DMS153 (cell line): ENCODE data around the gene DEK.

Source experiments
- DNase-seq: peaks from one replicate; lab custom pipeline; 2025; lab: John Stamatoyannopoulos, UW

DEK gene

DNA sequence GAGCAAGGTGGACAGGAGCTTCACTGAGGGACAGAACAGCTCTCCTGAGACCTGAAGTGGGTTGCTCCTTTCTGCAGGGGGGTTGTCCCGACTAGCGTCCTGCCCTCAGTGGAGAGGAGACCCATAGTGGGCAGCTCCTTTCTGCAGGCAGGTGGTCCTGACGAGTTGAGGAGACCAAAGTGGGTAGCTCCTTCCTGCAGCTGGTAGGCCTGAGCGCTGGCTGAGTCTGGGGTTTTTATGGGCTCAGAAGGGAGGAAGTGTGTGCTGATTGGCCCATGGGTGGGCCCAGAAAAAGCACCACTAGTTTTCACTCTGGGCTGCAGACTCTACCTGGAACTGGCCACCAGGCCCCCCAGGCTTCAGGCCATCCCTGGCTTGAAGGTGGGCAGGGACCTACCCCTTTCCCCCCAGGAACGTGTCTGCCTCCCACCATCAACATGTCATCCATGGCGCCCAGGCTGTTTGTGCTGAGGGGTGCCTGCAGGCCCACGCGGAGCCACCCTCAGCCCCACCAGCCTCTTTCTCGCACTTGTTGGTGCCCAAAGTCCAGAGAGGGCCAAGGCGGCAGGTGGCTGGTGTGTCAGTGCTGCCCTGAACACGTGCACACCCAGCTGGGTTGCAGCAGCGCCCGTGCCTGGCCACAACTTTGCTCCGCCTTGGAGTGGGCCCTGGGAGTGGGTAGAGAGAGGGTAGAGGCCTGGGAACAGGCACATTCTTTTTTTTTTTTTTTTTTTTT lies 1.6 kb upstream of the DEK start:
- DNase-seq = no peak

DNA sequence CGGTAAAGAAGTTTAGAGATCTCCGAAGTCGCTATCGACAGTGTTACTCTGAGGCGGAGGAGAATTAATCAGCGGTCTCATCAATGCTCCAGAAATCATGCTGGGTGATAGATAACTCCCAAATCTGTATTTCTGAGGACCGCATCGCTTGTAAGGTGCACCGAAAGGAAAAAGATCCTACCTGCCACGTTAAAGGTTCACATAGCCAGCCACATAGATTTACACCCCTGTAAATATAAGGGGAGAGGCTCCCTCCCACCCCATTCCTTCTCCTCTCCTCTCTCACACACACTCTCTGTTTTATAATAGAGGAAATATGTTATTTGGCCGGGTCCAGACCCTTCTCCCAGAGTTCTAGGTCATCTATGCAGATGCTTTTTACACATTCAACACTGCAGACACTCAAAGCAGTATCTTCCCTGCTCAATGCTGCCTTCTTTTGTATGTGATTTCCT lies 620 bp upstream of the DEK start:
- no peak for DNase-seq

DNA sequence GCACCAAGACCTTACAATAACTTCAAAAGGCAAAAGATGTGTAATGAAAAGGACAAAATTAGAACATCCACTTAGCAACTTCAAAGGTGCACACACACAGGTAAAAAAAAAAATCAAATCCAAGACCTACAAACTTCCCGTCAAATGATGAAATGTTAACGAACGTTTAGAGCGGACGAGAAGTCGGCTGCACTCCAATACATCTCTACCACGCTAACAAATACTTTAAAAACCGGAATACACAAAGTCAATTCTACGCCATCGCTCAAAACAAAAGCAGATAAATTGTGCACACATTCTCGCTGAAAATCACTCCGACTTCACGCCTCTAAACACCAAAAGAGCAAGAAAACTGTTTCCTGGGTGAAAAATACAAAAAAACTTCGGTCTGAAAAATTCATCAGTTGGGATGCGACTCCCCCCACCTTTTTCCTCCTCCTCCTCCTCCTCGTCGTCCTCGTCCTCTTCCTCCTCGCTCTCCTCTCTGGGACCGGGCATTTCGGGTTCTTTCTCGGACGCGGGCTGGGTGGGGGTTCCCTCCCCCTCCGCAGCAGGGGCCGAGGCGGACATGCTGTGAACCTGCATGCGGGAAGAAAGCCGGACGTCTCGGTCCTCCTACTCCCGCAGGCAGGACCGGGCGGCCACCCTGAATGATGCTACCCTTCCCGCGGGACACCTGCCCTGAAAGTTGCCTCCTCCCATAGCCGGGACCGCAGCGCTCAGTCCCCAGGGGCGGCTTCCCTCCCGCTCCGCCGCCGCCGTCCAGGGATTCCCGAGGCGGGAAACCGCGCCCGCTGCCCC lies 712 bp downstream of the DEK start:
- DNase-seq = no peak

DNA sequence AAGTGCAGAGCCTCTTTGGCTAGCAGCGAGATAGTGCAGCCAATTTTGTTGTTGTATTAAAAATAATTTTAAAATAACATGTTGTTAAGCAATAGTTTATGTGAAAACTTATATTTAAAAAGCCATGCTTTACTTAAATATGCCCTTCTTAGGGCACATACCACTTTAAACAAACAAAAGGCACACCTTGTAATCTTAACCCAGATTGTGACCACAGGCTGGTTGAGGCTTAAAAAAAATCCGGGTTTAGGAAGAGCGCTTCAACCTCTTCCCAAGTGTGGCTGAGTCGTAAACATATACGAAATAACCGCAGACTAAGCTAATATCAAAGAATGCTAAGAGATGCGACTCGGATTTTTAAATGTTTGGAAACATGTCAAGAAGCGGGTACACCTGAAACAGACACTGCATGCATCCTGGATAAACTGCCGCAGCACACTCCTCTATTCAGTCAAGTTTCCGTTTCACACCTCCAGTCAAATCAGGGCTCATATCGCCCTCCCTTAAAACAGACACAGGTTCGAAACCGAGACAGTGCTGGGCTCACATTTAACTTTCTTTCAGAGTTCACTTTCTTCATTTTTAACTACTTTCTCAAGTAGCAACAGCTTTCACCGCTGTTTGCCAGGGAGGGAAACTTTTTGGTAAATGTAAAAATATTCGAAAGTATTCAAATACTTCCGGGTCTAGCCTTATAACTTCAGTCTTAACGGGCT lies 1.5 kb downstream of the DEK start:
- DNase-seq = no peak

DNA sequence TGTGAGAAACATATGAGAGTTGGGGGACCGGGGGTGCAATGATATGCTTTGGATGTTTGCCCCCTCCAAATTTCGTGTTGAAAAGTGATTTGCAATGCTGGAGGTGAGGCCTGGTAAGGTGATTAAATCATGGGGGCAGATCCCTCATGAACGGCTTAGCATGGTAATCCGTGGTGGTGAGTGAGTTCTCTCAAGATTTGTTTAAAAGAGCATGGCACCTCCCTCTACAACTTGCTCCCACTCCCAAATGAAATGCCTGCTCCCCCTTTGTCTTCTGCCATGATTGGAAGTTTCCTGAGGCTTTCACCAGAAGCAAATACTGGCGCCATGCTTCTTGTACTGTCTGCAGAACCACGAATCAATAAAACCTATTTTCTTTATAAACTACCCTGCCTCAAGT lies 2.5 kb downstream of the DEK start:
- no peak for DNase-seq

DNA sequence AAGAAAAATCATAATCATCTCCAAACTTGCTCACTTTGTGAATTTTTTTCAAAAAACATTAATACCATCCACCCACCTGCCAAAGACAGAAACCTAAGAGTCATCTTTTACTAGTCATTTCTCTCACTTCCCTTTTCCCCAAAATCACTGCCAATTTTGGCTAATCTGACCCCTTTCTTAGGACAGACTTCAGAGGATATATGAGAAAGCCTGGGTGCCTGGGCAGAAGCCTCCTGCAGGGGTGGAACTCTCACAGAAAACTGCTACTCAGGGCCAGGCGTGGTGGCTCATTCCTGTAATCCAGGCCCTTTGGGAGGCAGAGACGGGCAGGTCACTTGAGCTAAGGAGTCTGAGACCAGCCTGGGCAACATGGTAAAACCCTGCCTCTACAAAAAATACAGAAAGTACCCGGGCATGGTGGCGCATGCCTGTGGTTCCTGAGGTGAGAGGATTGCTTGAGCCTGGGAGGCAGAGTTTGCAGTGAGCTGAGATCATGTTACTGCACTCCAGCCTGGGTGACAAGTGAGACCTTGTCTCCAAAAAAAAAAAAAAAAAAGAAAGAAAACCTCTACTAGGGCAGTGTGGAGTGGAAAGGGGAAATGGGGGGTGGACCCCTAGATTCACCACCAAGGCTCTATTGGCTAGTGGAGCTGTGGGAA lies 3.8 kb downstream of the DEK start:
- DNase-seq = no peak

DNA sequence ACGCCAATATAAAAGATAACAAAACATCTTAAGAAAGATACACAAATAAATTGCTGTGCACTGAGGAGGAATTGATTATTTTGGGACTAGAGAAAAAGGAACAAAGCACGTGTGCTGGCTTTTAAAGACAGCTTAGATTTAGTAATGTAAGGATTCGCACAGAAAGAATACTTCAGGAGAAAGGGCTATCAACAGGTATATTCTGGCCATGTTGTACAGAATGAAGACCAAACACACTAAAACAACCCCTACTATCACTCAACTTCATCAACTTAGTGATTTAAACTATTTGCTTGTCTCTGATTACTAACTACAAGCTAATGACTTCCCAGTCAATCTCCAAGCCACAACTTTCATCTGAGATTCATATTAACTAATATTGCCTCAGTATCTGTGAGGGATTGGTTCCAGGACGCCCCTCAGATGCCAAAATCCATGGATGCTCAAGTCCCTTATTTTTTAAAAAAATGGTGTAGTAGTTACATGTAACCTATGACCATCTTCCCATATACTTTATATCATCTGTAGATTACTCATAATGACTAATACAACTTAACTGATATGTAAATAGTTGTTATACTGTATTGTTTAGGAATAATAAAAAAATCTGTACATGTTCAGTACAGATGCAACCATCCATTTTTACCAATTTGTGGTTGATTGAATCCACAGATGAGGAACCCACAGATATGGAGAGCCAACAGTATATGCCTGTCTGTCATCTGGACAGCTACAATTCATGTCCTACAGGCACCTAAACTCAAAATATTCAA lies 4.5 kb downstream of the DEK start:
- no peak for DNase-seq

DNA sequence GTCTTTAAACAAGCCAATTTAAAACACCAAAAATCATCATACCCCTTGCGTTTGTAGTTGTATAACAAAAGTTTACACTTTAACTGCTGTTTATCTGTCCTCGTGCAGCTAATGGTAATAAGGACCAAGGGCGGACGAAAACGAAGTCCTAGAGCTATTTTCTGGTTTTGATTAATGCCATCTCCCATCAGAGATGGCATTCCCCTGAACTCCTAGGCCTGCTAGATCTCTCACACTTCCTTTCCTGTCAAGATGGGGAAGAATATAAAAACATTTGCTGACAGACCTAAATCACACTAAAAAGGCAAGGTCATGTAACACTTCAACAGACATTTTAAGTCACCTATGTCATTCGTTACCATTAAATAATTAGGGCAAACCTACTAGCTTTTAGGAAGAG lies 9.5 kb downstream of the DEK start:
- no peak for DNase-seq

DNA sequence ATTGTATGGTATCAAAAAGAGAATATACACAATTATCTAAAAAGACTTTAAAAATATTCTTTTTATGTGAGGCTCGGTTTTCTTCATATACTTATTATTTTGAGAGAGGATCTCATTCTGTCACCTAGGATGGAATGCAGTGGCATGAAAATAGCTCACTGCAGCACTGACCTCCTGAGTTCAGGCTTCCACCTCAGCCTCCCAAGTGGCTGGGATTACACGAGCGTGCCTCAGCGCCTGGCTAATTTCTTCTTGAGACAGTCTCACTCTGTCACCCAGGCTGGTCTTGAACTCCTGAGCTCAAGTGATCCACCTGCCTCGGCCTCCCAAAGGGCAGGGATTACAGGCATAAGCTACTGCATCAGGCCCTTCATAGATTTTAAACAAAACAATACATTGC lies 10.7 kb downstream of the DEK start:
- DNase-seq = no peak

DNA sequence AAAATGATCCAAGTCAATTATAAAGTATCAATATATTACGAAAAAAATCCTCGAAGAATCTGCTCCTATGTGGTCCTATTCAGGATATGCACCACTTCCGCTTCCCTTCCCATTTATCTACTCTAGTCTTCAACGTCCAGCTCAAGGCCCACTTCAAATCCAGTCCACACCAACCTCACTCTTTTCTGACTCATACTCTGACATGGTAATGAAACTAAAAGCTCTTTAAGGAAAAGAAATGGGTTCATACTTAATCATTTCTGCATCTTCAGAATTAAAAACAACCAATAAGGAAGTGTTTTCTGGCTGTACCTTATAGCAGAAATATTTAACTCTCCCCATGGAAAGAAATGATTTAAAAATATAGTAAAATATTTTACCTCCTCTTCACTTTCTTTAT lies 15.1 kb downstream of the DEK start:
- DNase-seq = no peak

DNA sequence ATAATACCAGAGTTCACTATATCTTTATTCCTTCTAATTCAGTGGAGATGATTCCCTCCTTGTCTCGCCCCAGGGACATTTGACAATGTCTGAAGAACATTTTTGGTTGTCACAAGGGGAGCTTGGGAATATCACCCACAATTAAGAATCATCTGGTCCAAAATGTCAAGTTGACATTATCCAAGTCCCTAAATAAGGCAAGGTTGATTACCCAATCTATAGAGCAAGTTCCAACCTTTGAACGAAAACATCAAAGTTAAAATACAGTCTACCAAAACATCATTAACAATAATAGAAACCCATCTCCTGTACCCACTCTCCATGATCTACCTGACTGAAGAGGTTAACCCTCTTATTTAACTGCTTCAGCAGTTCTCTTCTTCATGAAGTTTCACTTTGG lies 15.6 kb downstream of the DEK start:
- no peak for DNase-seq

DNA sequence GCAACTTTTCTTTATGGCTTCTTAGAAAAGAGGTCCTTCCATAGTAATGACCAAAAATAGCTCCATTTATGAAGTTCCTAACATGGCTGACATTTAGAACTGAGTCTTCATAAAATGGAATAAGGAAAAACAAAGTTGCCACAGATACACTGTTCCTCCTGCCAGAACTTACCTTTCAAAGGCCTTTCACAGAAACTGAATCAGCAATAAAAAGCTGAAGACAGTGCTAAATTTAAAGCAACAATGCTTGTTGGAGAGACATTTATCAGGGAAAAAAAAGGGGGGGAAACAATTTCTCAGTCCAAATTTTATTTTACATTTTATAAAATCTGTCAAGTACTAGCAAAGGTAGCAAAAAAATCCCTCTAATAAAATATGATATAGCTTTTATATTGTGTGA lies 17.3 kb downstream of the DEK start:
- no peak for DNase-seq

DNA sequence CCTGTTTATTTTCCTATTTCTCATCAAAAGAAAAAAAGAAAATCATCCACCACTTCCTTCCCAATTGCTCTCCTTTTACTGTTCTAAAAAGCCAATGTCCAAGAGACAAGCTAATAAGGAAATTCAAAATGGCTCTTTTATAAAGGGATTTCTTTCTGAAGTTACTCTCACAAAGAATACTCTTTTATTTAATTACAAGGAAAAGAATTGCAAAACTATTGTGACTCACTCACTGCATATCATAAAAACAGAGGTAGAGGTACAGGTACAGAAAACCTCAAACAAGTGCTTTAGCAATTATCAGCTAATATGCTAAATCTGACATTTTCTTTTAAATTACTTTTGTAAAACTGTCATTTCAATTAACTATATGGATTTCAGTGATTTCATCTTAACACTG lies 18.1 kb downstream of the DEK start:
- no peak for DNase-seq

DNA sequence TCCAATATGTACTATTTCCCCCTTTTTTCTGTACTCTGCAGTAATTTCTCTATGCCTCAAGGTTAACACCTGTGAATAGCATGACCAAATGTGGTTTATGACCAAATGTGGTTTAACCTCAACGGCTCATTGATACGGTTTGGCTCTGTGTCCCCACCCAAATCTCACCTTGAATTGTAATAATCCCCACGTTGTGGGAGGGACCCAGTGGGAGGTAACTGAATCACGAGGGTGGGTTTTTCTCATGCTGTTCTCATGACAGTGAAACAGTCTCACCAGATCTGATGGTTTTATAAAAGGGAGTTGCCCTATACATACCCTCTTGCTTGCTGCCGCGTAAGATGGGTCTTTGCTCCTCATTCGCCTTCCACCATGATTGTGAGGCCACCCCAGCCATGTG lies 18.7 kb downstream of the DEK start:
- DNase-seq = no peak

DNA sequence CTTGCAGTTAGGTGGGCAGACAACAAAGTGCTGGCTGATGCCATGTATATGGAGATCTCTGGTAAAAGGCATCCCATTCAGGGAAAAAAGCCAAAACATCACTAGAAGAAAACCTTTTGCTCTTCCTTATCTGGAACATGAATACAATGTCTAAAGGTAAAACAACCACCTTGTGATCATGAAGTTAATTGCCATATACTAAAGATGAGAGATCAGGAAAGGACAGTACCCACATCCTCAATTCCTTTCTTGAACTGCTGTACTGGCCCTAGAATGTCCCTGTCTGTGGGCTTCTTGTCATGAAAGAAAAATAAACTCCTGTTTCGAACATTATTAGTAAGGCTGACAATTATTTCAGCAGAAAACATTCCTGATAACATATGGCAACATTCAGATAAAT lies 19.3 kb downstream of the DEK start:
- DNase-seq = no peak

DNA sequence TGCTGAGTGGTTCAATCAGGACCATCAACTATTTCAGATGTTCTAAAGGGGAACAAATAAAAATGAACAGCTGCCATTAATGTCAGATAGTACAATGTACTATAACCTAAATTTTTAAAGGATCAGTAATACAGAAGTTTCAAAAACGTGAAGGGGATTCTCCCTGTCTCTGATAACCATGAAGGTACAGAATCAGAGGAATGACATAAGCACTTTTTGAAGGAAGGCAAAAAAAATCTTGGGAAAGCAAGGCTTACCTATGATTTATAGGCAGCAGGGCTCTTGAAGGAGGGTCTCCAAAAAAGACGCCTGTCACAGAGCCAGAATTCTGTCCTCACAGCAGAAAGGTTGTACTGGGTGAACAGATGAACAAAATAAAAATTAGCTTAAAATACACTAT lies 20.1 kb downstream of the DEK start:
- no peak for DNase-seq

DNA sequence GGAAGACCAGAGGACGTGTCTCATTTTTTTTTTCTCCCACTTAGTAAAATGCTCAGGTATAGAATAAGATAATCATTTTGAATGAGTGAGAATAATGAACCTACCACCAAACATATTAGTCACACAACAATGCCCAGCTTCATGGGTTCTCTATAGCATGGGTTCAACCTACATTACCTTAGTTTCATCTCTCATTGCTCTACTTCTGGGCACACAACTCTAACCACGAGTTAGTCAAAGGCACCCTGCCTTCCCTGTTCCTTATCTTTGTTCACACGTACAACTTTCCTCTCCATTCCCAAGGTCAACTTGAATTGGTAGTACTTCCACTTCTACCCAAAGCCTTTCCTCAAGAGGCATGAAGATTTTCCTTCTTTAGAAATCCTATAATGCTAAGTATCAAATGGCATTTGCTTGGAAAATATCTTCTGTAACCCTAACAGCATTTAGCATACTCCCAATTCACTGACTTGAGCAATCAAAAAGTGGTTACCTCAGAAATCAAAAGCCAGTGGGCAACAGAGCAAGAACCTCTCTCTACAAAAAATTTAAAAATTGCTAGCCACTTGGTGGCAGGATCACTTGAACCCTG lies 20.9 kb downstream of the DEK start:
- DNase-seq = no peak

DNA sequence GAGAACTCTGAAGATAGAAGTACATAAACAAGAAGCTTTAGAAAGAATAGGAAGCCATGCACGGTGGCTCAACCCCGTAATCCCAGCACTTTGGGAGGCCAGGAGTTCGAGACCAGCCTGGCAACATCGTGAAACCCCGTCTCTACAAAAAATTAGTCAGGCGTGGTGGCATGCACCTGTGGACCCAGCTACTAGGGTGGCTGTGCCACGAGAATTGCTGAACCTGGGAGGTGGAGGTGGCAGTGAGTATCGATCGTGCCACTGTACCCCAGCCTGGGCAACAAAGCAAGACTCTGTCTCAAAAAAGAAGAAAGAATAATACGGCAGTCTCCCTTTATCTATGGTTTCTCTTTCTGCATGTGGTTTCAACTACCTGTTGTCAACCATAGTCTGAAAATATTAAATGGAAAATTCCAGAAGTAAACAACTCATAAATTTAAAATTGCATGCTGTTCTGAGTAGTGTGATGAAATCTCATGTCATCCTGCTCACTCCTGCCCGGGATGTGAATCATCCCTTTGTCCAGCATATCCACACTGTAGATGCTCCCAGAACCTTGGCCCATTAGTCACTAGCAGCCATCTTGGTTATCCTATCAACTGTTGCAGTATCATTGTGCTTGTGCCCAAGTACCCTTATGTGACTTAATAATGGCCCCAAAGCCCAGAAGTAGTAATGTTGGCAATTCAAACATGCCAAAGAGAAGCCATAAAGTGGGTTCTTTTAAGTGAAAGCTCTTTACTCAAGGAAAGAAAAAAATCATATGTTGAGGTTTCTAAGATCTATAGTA lies 22.1 kb downstream of the DEK start:
- DNase-seq = no peak

DNA sequence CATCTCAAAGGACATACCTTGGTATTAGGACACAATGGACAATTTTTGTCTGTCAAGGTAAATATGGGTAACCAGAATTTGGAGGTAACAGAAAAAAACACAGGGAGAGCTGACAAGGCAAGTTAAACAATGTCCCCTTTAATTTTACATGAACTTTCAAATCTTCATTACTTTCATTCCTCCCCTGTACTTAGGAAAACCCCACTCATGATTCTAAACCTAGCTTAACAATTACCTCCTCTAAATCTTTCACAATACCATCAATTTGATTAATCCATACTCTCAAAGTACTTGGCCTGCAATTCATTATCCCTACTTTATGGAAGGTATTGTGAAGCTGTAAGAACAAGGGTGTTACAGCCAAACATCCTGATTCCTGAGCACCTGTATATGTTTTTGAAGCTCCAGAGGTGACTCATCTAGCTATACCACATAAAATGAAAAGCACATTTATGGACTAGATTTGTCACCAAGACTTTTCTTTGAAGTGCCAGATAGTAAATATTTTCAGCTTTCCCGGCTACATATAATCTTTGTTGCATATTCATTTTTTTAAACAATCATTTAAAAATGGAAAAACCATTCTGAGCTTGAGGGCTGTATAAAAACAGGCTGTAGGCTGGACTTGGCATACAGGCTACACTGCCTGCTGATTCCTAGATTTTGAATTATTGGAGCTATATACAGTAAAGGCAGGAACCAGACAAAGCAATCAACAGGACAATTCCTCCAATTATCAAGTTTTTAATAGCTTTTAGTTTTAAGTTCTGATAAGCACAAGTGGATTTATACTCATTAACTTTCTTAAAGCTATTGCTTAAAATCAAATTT lies 22.9 kb downstream of the DEK start:
- no peak for DNase-seq

DNA sequence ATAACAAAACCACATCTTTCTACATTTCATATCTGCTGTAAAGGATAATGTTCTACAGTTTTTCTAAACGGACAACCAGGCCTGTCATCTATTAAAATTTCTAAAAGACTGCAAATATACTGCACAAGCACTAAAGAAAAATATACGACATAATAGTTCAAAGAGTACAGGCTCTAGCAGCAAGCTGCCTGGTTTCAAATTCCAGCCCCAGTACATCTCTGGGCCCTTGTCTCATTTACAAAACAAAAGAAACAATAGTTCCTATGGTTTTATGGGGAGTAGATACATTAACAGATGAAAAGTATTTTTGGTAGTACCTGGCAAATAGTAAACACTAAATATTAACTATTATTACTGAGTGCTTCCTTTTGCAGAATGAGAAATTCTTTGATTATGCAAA lies 24.1 kb downstream of the DEK start:
- DNase-seq = no peak
